Peyer's patch (tissue), 4 donors: ENCODE results near the gene CHST7.

Experiments
- CTCF ChIP-seq, 6 experiments: fragments of 450-650 bp in 4 of 6; fragments of 200-600 bp in 2 of 6; sonication (generic) in 1 of 6; IDR thresholded peaks; one replicate each; pipeline ENCODE4 v1.5.1; 2017 to 2019; ENCODE audit warnings: antibody characterized with exemption in 6 of 6, mild to moderate bottlenecking in 3 of 6, moderate library complexity in 1 of 6
- POLR2A ChIP-seq, 2 donors: fragments of 450-650 bp; IDR thresholded peaks; one replicate each; pipeline ENCODE4 v1.5.1; 2017; ENCODE audit warnings: antibody characterized with exemption in 2 of 2, mild to moderate bottlenecking in 2 of 2, moderate library complexity in 2 of 2

- TF ChIP-seq POLR2A (IDR thresholded peaks at IDR 0.05) (no peak), CTCF (IDR thresholded peaks at IDR 0.05) (peak in 4 of 6 experiments; percentile 20 to 43 (median 41))
These were observed 68.6 kb downstream of the CHST7 start for GRCh38 chrX:46642145-46642544.
